ENCODE data around the gene DPH1. TPM values are rescaled to one million over a fixed set of nuclear protein-coding genes. Genes with fewer than 3 reads are reported as not detected.

Gene DPH1
- total RNA-seq, 2 donors from 2014 or later, result 31.1 to 48.3 TPM

DNA sequence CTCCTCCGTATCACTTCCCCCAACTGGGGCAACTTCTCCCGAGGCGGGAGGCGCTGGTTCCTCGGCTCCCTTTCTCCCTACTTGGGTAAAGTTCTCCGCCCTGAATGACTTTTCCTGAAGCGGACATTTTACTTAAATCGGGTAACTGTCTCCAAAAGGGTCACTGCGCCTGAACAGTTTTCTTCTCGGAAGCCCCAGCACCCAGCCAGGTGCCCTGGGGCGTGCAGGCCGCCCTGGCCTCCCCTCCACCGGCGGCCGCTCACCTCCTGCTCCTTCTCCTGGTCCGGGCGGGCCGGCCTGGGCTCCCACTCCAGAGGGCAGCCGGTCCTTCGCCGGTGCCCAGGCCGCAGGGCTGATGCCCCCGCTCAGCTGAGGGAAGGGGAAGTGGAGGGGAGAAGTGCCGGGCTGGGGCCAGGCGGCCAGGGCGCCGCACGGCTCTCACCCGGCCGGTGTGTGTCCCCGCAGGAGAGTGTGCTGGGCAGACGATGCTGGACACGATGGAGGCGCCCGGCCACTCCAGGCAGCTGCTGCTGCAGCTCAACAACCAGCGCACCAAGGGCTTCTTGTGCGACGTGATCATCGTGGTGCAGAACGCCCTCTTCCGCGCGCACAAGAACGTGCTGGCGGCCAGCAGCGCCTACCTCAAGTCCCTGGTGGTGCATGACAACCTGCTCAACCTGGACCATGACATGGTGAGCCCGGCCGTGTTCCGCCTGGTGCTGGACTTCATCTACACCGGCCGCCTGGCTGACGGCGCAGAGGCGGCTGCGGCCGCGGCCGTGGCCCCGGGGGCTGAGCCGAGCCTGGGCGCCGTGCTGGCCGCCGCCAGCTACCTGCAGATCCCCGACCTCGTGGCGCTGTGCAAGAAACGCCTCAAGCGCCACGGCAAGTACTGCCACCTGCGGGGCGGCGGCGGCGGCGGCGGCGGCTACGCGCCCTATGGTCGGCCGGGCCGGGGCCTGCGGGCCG, 26.5 kb downstream of the DPH1 start:
- Mint-ChIP-seq H3K27ac (no peak overlapping the region), H3K4me1 (peaks cover 3% of the 10 kb centered on the region), H3K9me3 (peaks cover 5% of the 10 kb centered on the region), H3K4me3 (no peak overlapping the region), H3K27me3 (ENCODE audit: insufficient read depth) (peaks cover 77% of the 10 kb centered on the region), H3K36me3 (ENCODE audit: low read depth) (peaks cover 15% of the 10 kb centered on the region)
- peak; percentile 41 for TF ChIP-seq CTCF (conservative IDR thresholded peaks at IDR 0.05)
- H3K27me3 ChIP-seq (ENCODE audit: control insufficient read depth, insufficient read depth, low read length, poor library complexity, severe bottlenecking), result peaks cover 95% of the 10 kb centered on the region
- WGBS, 2 experiments (ENCODE audit: insufficient coverage in 1 of 2, insufficient read length in 1 of 2), result 33 to 36% methylated on average over 37 to 85 of the region's 85 CpGs
- H3K9me3 ChIP-seq (ENCODE audit: control insufficient read depth, low read length), result no peaks in the 10 kb centered on the region
- H3K4me3 ChIP-seq (ENCODE audit: low read length), result no peak overlapping the region
- H3K4me1 ChIP-seq (ENCODE audit: control insufficient read depth, insufficient read depth, low read length), result no peaks in the 10 kb centered on the region
- peak; percentile 88 for DNase-seq
- H3K27ac ChIP-seq (ENCODE audit: low read depth, low read length), result no peak overlapping the region
- H3K36me3 ChIP-seq (ENCODE audit: control insufficient read depth, insufficient read depth, low read length), result peaks cover 14% of the 10 kb centered on the region
- no peak overlapping the region for H3K9ac ChIP-seq (ENCODE audit: extremely low read depth, low read length, poor library complexity, severe bottlenecking)

- Mint-ChIP-seq H3K4me3 (no peak overlapping the region), H3K4me1 (peaks cover 7% of the 10 kb centered on the region), H3K27me3 (ENCODE audit: insufficient read depth) (peaks cover 75% of the 10 kb centered on the region), H3K9me3 (peaks cover 4% of the 10 kb centered on the region), H3K27ac (no peak overlapping the region), H3K36me3 (ENCODE audit: low read depth) (peaks cover 22% of the 10 kb centered on the region)
- no peak for TF ChIP-seq CTCF (conservative IDR thresholded peaks at IDR 0.05)
- H3K9ac ChIP-seq (ENCODE audit: extremely low read depth, low read length, poor library complexity, severe bottlenecking), result no peak overlapping the region
- peaks cover 88% of the 10 kb centered on the region for H3K27me3 ChIP-seq (ENCODE audit: control insufficient read depth, insufficient read depth, low read length, poor library complexity, severe bottlenecking)
- peak; percentile 80 for DNase-seq
- no peaks in the 10 kb centered on the region for H3K9me3 ChIP-seq (ENCODE audit: control insufficient read depth, low read length)
- H3K4me1 ChIP-seq (ENCODE audit: control insufficient read depth, insufficient read depth, low read length), result no peaks in the 10 kb centered on the region
- peaks cover 21% of the 10 kb centered on the region for H3K36me3 ChIP-seq (ENCODE audit: control insufficient read depth, insufficient read depth, low read length)
- H3K27ac ChIP-seq (ENCODE audit: low read depth, low read length), result no peak overlapping the region
- H3K4me3 ChIP-seq (ENCODE audit: low read length), result no peak overlapping the region
- WGBS, 2 experiments (ENCODE audit: insufficient coverage in 1 of 2, insufficient read length in 1 of 2), result 30 to 36% methylated on average over 30 to 81 of the region's 81 CpGs
Measured at GRCh38 chr17:2057175-2057759, 27.3 kb downstream of the DPH1 start.

DNA sequence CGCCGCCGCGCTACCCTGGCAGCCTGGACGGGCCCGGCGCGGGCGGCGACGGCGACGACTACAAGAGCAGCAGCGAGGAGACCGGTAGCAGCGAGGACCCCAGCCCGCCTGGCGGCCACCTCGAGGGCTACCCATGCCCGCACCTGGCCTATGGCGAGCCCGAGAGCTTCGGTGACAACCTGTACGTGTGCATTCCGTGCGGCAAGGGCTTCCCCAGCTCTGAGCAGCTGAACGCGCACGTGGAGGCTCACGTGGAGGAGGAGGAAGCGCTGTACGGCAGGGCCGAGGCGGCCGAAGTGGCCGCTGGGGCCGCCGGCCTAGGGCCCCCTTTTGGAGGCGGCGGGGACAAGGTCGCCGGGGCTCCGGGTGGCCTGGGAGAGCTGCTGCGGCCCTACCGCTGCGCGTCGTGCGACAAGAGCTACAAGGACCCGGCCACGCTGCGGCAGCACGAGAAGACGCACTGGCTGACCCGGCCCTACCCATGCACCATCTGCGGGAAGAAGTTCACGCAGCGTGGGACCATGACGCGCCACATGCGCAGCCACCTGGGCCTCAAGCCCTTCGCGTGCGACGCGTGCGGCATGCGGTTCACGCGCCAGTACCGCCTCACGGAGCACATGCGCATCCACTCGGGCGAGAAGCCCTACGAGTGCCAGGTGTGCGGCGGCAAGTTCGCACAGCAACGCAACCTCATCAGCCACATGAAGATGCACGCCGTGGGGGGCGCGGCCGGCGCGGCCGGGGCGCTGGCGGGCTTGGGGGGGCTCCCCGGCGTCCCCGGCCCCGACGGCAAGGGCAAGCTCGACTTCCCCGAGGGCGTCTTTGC, 28.0 kb downstream of the DPH1 start:
- 84 to 88% methylated on average over 84 to 98 of the region's 98 CpGs for WGBS, 2 experiments (ENCODE audit: insufficient coverage in 1 of 2, insufficient read length in 1 of 2)
- no peak overlapping the region for H3K27ac Mint-ChIP-seq
- Histone ChIP-seq H3K27me3 (ENCODE audit: control insufficient read depth, insufficient read depth, low read length, poor library complexity, severe bottlenecking) (peaks cover 83% of the 10 kb centered on the region), H3K9ac (ENCODE audit: extremely low read depth, low read length, poor library complexity, severe bottlenecking) (no peak overlapping the region), H3K4me3 (ENCODE audit: low read length) (no peak overlapping the region), H3K36me3 (ENCODE audit: control insufficient read depth, insufficient read depth, low read length) (peaks cover 27% of the 10 kb centered on the region), H3K27ac (ENCODE audit: low read depth, low read length) (no peak overlapping the region), H3K9me3 (ENCODE audit: control insufficient read depth, low read length) (no peaks in the 10 kb centered on the region), H3K4me1 (ENCODE audit: control insufficient read depth, insufficient read depth, low read length) (no peaks in the 10 kb centered on the region)
- DNase-seq, result peak; percentile 82
- H3K9me3 Mint-ChIP-seq, result peaks cover 4% of the 10 kb centered on the region
- TF ChIP-seq CTCF (conservative IDR thresholded peaks at IDR 0.05), result no peak
- H3K4me3 Mint-ChIP-seq, result no peak overlapping the region
- peaks cover 13% of the 10 kb centered on the region for H3K4me1 Mint-ChIP-seq
- peaks cover 29% of the 10 kb centered on the region for H3K36me3 Mint-ChIP-seq (ENCODE audit: low read depth)
- H3K27me3 Mint-ChIP-seq (ENCODE audit: insufficient read depth), result peaks cover 73% of the 10 kb centered on the region

Measured in endodermal cell (in vitro differentiated cells).